Tibial nerve (tissue), 4 donors: ENCODE data around the gene TBC1D16. TPM values are rescaled to one million over a fixed set of nuclear protein-coding genes. Genes with fewer than 3 reads are reported as not detected.

Source experiments
- DNase-seq, 2 donors: peaks; one replicate each; pipeline ENCODE4 v3.0.0-alpha.2; 2019; ENCODE audit warnings: low spot score in 2 of 2
- H3K27ac ChIP-seq, 4 donors: fragments of 200-600 bp; sonication (generic) in 3 of 4; one replicate each; pipeline ENCODE4 v1.5.1; 2017 to 2019; ENCODE audit warnings: mild to moderate bottlenecking in 1 of 4
- H3K27me3 ChIP-seq, 2 donors: fragments of 200-600 bp; sonication (generic) in 1 of 2; one replicate each; pipeline versions ENCODE4 v1.5.1 to v1.6.0; 2017 to 2019
- H3K36me3 ChIP-seq, 3 donors: fragments of 200-600 bp; sonication (generic); one replicate each; pipeline ENCODE4 v1.5.1; 2018 to 2019
- H3K4me1 ChIP-seq, 4 donors: fragments of 200-600 bp; sonication (generic) in 3 of 4; one replicate each; pipeline ENCODE4 v1.5.1; 2017 to 2019
- H3K4me3 ChIP-seq, 4 donors: fragments of 200-600 bp; sonication (generic) in 3 of 4; one replicate each; pipeline ENCODE4 v1.5.1; 2017 to 2019; ENCODE audit warnings: mild to moderate bottlenecking in 1 of 4, moderate library complexity in 1 of 4
- H3K9me3 ChIP-seq, 4 donors: fragments of 200-600 bp; sonication (generic) in 3 of 4; one replicate each; pipeline ENCODE4 v1.5.1; 2017 to 2019
- EP300 ChIP-seq, 2 donors: sonication (generic); formaldehyde crosslinking; IDR thresholded peaks; one replicate each; pipeline ENCODE4 v1.6.1; 2017; ENCODE audit warnings: antibody characterized with exemption in 2 of 2, mild to moderate bottlenecking in 1 of 2
- POLR2A ChIP-seq, 2 donors: fragments of 450-650 bp; IDR thresholded peaks; one replicate each; pipeline ENCODE4 v1.6.1; 2017; ENCODE audit warnings: antibody characterized with exemption in 2 of 2, mild to moderate bottlenecking in 2 of 2, moderate library complexity in 2 of 2
- WGBS, 2 donors: methylation state at CpG; one replicate each; pipeline ENCODE4 v1.1.5; 2018; 5-methylcytosine and 5-hydroxymethylcytosine counted together
- total RNA-seq, 4 donors: library from RNA; depleted of rRNA; stranded (reverse); fragments of >200 nt; gene quantifications; one replicate each; pipeline ENCODE4 v1.1.0, GENCODE V29; 2016
- TF ChIP-seq, protein P1 (sequence below), 5 experiments: fragments of 200-600 bp in 3 of 5; fragments of 450-650 bp in 2 of 5; sonication (generic) in 3 of 5; IDR thresholded peaks; one replicate each; pipeline ENCODE4 v1.5.1; 2016 to 2019; ENCODE audit warnings: antibody characterized with exemption in 5 of 5, mild to moderate bottlenecking in 3 of 5, moderate library complexity in 2 of 5

The TBC1D16 gene
- total RNA-seq, 4 donors from 2014 or later, result 48.3 to 68.4 (median 58.1) TPM

DNA sequence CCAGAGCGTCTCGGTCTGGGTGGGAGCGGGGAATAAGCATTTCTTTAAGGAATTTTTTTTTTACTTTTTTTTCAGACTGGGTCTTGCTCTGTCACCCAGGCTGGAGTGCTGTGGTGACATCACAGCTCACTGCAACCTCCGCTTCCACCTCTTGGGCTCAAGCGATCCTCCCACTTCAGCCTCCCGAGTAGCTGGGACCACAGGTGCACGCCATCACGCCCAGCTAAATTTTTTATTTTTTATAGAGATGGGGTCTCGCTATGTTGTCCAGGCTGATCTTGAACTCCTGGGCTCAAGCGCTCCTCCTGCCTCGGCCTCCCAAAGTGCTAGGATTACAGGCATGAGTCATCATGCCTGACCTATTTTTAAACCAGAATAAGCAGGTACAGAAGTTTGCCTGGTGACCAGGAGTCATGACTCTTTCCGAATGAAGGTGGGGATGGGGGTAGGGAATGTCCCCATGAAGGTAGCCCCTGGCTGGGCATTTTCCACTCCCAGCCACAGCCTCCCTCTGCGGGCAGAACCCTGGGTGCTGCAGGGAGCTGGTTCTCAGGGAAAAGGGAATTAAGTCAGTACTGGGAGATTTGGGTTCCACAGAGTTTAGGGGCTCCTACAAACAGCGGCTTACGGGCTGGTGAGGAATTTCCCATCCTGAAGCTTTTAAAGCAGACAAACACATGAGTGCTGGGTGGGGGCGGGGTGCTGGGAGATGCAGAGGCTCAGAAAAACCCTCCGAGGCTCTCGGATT lies 48.3 kb downstream of the TBC1D16 start:
- Histone ChIP-seq H3K4me1 (peaks cover 3 to 52% (median 26%) of the 10 kb centered on the region in 4 donors), H3K27me3 (no peaks in the 10 kb centered on the region), H3K9me3 (no peaks in the 10 kb centered on the region), H3K4me3 (no peak overlapping the region), H3K27ac (no peak overlapping the region), H3K36me3 (no peaks in the 10 kb centered on the region)
- no peak for DNase-seq
- WGBS, 2 donors, result 81 to 87% methylated on average over 18 of the region's 18 CpGs
- TF ChIP-seq EP300 (IDR thresholded peaks at IDR 0.05), result no peak
- TF ChIP-seq, protein P1, sequence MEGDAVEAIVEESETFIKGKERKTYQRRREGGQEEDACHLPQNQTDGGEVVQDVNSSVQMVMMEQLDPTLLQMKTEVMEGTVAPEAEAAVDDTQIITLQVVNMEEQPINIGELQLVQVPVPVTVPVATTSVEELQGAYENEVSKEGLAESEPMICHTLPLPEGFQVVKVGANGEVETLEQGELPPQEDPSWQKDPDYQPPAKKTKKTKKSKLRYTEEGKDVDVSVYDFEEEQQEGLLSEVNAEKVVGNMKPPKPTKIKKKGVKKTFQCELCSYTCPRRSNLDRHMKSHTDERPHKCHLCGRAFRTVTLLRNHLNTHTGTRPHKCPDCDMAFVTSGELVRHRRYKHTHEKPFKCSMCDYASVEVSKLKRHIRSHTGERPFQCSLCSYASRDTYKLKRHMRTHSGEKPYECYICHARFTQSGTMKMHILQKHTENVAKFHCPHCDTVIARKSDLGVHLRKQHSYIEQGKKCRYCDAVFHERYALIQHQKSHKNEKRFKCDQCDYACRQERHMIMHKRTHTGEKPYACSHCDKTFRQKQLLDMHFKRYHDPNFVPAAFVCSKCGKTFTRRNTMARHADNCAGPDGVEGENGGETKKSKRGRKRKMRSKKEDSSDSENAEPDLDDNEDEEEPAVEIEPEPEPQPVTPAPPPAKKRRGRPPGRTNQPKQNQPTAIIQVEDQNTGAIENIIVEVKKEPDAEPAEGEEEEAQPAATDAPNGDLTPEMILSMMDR (IDR thresholded peaks at IDR 0.05), result no peak
- no peak for TF ChIP-seq POLR2A (IDR thresholded peaks at IDR 0.05)

DNA sequence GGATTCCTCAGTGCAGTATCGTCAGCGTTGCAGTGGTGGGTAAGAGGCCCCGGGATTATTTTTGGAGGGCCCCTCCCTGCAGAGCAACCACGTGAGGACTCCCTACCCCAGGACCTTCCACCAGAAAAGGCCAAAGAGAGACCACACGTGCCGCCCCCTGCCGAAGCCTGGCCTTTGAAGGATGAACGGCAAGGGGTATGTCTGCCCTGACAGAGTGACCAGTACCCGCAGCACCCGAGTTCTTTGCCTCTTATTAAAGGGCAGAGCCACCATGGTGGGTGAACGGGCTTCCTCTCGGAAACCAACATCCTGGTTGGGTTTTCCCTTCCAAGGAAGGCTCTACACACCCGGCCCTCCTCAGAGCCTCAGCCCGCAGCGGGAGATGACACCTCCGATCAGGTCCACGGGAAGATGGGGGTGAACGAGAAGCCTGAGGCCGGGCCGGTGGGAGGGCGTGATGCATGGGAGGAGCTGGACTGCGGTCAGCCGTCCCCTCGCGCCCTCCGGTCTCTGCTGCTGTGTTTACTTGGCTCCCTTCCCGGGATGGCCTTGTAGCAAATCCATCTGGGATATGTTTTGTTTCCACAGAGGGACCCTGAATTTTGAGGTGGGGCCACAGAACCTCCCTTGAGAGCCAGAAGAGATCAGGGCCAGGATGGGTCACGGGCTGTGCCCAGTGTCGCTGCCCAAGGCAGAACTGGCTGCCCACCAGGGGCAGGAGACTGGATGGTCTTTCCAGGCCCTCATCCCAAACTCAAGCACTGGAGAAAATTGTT lies 49.1 kb downstream of the TBC1D16 start:
- 55 to 62% methylated on average over 24 to 28 of the region's 29 CpGs for WGBS, 2 donors
- TF ChIP-seq EP300 (IDR thresholded peaks at IDR 0.05) (no peak), POLR2A (IDR thresholded peaks at IDR 0.05) (no peak)
- TF ChIP-seq, protein P1 (IDR thresholded peaks at IDR 0.05), result no peak

DNA sequence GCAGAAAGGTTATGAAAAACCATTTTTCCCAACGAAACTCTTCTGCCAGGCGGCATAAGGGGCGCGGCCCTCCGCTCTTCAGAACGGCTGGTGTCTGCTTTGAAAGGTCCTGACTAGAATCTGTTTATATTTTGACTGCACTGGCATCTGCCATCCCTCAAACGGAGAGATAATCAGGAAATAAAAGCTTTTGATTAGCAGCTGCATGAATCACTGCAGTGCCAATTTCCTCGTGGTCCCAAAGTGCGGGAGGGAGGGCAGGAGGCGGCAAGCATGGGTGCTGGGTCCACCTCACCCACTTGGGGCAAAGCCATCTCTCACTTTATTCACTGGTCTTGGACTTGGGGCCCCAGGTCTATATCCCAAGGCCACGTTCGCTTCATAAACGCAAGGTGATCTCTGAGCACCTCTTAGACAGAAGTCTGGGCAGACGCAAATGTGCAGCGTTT lies 49.7 kb downstream of the TBC1D16 start:
- no peak overlapping the region for H3K27ac ChIP-seq
- no peaks in the 10 kb centered on the region for H3K27me3 ChIP-seq
- H3K4me3 ChIP-seq, result no peak overlapping the region
- H3K36me3 ChIP-seq, result no peaks in the 10 kb centered on the region
- WGBS, 2 donors, result 90 to 91% methylated on average over 15 of the region's 15 CpGs
- H3K9me3 ChIP-seq, result no peaks in the 10 kb centered on the region
- no peak for DNase-seq
- TF ChIP-seq EP300 (IDR thresholded peaks at IDR 0.05), result no peak
- TF ChIP-seq, protein P1 (IDR thresholded peaks at IDR 0.05), result no peak
- TF ChIP-seq POLR2A (IDR thresholded peaks at IDR 0.05), result no peak
- peaks cover 0 to 38% (median 12%) of the 10 kb centered on the region in 4 donors for H3K4me1 ChIP-seq

More for the DNA sequence above, 49.1 kb downstream of the TBC1D16 start:
- H3K27me3 ChIP-seq, result no peaks in the 10 kb centered on the region
- no peak for DNase-seq
- H3K9me3 ChIP-seq, result no peaks in the 10 kb centered on the region
- no peak overlapping the region for H3K4me3 ChIP-seq
- H3K4me1 ChIP-seq, result peaks cover 0 to 45% (median 18%) of the 10 kb centered on the region in 4 donors
- H3K27ac ChIP-seq, result no peak overlapping the region
- no peaks in the 10 kb centered on the region for H3K36me3 ChIP-seq

DNA sequence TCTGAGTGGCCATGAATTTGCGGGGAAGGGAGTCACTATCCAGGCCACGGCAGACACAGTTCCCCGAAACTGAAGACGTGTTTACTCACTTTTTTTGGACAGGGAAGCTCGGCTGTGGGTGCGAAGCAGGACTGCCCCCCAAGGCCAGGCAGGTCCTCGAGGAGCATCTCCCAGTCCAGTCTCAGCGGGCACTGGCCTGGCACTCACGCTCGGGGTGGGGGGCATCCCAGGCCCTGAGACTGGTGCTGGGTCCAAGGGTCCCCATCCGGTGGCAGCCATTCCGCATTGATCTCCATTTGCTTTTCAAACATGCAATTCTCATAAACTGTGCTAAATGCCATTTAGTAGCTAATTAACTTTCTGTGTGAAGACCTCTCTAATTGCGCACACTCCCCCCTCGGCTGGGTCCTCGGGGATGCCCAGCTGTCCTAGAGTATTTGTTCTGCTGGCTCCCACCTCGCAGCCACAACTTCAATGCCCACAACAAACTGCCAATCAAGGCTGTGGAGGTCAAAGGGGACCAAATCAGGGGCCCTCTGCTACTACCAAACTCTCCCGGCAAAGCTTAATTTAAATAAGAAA lies 50.2 kb downstream of the TBC1D16 start:
- 95 to 96% methylated on average over 17 of the region's 17 CpGs for WGBS, 2 donors
- TF ChIP-seq POLR2A (IDR thresholded peaks at IDR 0.05) (no peak), EP300 (IDR thresholded peaks at IDR 0.05) (no peak)
- TF ChIP-seq, protein P1 (IDR thresholded peaks at IDR 0.05), result no peak
- no peaks in the 10 kb centered on the region for H3K9me3 ChIP-seq
- H3K36me3 ChIP-seq, result no peaks in the 10 kb centered on the region
- H3K4me3 ChIP-seq, result no peak overlapping the region
- H3K4me1 ChIP-seq, result peaks cover 0 to 33% (median 12%) of the 10 kb centered on the region in 4 donors
- DNase-seq, result no peak
- no peaks in the 10 kb centered on the region for H3K27me3 ChIP-seq
- H3K27ac ChIP-seq, result no peak overlapping the region
